H1 (cell line): ENCODE data around the gene SEMA3D. TPM values are rescaled to one million over a fixed set of nuclear protein-coding genes. Genes with fewer than 3 reads are reported as not detected.

ENCODE experiments used
- ASH2L ChIP-seq: fragments of 200-600, 300-600 bp; sonication (generic); IDR thresholded peaks from one replicate; pipeline ENCODE4 v1.7.1; 2017; ENCODE audit warnings: low read length
- CBX5 ChIP-seq: fragments of 300-800, 300-1000 bp; sonication (generic); IDR thresholded peaks from 2 replicates; pipeline ENCODE4 v1.7.1; 2016; ENCODE audit warnings: antibody characterized with exemption, low read length, low read depth
- CHD7 ChIP-seq: fragments of 300-600 bp; sonication (generic); IDR thresholded peaks from 2 replicates; pipeline ENCODE4 v1.7.1; 2012; ENCODE audit warnings: low read length, moderate library complexity, mild to moderate bottlenecking, inconsistent platforms; ENCODE audit not compliant: insufficient replicate concordance
- EP300 ChIP-seq, 2 experiments: IDR thresholded peaks; 1 replicate in 1 of 2; 2 replicates in 1 of 2; pipeline ENCODE4 v1.6.1; 2011 to 2012; ENCODE audit warnings: low read depth in 2 of 2, low read length in 2 of 2, mild to moderate bottlenecking in 2 of 2, borderline replicate concordance in 1 of 2, inconsistent platforms in 1 of 2, moderate library complexity in 1 of 2
- NANOG ChIP-seq: IDR thresholded peaks from 2 replicates; pipeline ENCODE4 v1.6.1; 2011; ENCODE audit warnings: low read length, low read depth, mild to moderate bottlenecking, inconsistent platforms; ENCODE audit not compliant: insufficient read depth, poor library complexity, severe bottlenecking
- RXRA ChIP-seq: IDR thresholded peaks from 2 replicates; pipeline ENCODE4 v1.6.1; 2011; ENCODE audit warnings: low read depth, mild to moderate bottlenecking, low read length, moderate library complexity; ENCODE audit not compliant: insufficient read depth
- SIN3A ChIP-seq, 2 experiments: IDR thresholded peaks in 1 of 2; conservative IDR thresholded peaks in 1 of 2; 2 replicates each; pipeline ENCODE4 v1.6.1; 2011 to 2012; ENCODE audit warnings: low read length in 2 of 2, improper control_type of control experiment in 1 of 2, low read depth in 1 of 2, mild to moderate bottlenecking in 1 of 2
- TAF7 ChIP-seq: optimal IDR thresholded peaks from 2 replicates; pipeline ENCODE3; 2011; ENCODE audit warnings: low read depth, mild to moderate bottlenecking, inconsistent platforms, low read length, moderate library complexity, borderline replicate concordance
- polyA plus RNA-seq, 7 experiments: library from polyadenylated mRNA; depleted of rRNA in 3 of 7; stranded (reverse) in 5 of 7; unstranded in 2 of 7; fragments of >200 nt in 5 of 7; fragments of 200-250 nt in 2 of 7; gene quantifications; 1 replicate in 5 of 7; 2 replicates in 1 of 7; 4 replicates in 1 of 7; pipeline versions ENCODE4 v1.2.1 to v1.2.3, GENCODE V29; 2011 to 2013; ENCODE audit warnings: missing spikeins in 2 of 7, mixed read lengths in 2 of 7
- total RNA-seq: library from RNA; stranded (reverse); fragmentation: NEBNext Ultra II Directional; extraction: Animal tissue kit (Norgen Biotek cat#: 25700); gene quantifications from 2 replicates; pipeline ENCODE4 v1.2.1, GENCODE V29; 2021

The SEMA3D gene
- total and polyA plus RNA-seq, 2 of the 8 experiments (the other 6 are each of a cell fraction or from before 2014, with no cell fraction given) = 1.6 to 3.5 TPM

- no peak for TF ChIP-seq ASH2L
- TF ChIP-seq RXRA = no peak
- TF ChIP-seq SIN3A (conservative IDR thresholded peaks at IDR 0.05 in 1 of 2, IDR thresholded peaks at IDR 0.05 in 1 of 2; ENCODE audit: low read depth in 1 of 2, low read length in 2 of 2) = no peak
- TF ChIP-seq CHD7 = peak; percentile 27
- TF ChIP-seq TAF7 = no peak
- TF ChIP-seq NANOG = no peak
- no peak for TF ChIP-seq EP300 (IDR thresholded peaks at IDR 0.05; ENCODE audit: borderline replicate concordance in 1 of 2, low read depth in 2 of 2, low read length in 2 of 2)
- TF ChIP-seq CBX5 = no peak
These were observed 163.7 kb downstream of the SEMA3D start (continued) for GRCh38 chr7:85023066-85023712.
